D341Med (cell line): ENCODE measurements around the gene ACTR8.

Experiments
- DNase-seq: peaks from one replicate; pipeline ENCODE4 v3.0.0; 2012; ENCODE audit warnings: low spot score

ACTR8 gene

GRCh38 chr3:53834429-53835095, 47.4 kb downstream of the ACTR8 start:
- DNase-seq: no peak

- no peak for DNase-seq
Measured at GRCh38 chr3:53833700-53834099, 48.3 kb downstream of the ACTR8 start.

- DNase-seq: no peak
Measured at GRCh38 chr3:53833053-53833645, 48.8 kb downstream of the ACTR8 start.

- no peak for DNase-seq
Measured at GRCh38 chr3:53830944-53831343, 51.0 kb downstream of the ACTR8 start.

GRCh38 chr3:53829605-53830004, 52.3 kb downstream of the ACTR8 start:
- no peak for DNase-seq

- no peak for DNase-seq
Measured at GRCh38 chr3:53828581-53828980, 53.4 kb downstream of the ACTR8 start.

- DNase-seq: no peak
Measured at GRCh38 chr3:53826048-53826447, 55.9 kb downstream of the ACTR8 start.

GRCh38 chr3:53824795-53825194, 57.2 kb downstream of the ACTR8 start:
- DNase-seq: no peak

- DNase-seq: no peak
Measured at GRCh38 chr3:53823956-53824657, 57.8 kb downstream of the ACTR8 start.

GRCh38 chr3:53823026-53823955, 58.7 kb downstream of the ACTR8 start:
- no peak for DNase-seq

GRCh38 chr3:53822331-53822741, 59.6 kb downstream of the ACTR8 start:
- DNase-seq: no peak

GRCh38 chr3:53821631-53822121, 60.3 kb downstream of the ACTR8 start:
- DNase-seq: no peak

- DNase-seq: no peak
Measured at GRCh38 chr3:53820756-53821580, 61.0 kb downstream of the ACTR8 start.

- no peak for DNase-seq
Measured at GRCh38 chr3:53820084-53820483, 61.9 kb downstream of the ACTR8 start.

- DNase-seq: no peak
Measured at GRCh38 chr3:53819163-53819868, 62.6 kb downstream of the ACTR8 start.

- DNase-seq: no peak
Measured at GRCh38 chr3:53818221-53819162, 63.5 kb downstream of the ACTR8 start.

GRCh38 chr3:53817809-53818208, 64.1 kb downstream of the ACTR8 start:
- DNase-seq: no peak

GRCh38 chr3:53817211-53817610, 64.7 kb downstream of the ACTR8 start:
- no peak for DNase-seq
